Measurements from ENCODE around the gene OPTN.
"Not testable (repeated sequence)": the region's sequence is repeated elsewhere in the genome, so short reads cannot be mapped to it uniquely, and the experiment has no call there.

OPTN gene

GRCh38 chr10:13099666-13100348, at the start of gene OPTN:
TSS of gene OPTN (plus strand) at chr10:13100163. CDS start at chr10:13109123, 8,960 bp downstream.
- DNase-seq: peak; percentile 64

GRCh38 chr10:13051126-13051694, 48.8 kb upstream of the OPTN start:
- DNase-seq: no peak

- DNase-seq: not testable (repeated sequence)
These were observed 46.8 kb upstream of the OPTN start for GRCh38 chr10:13053208-13053607.

- no peak for DNase-seq
These were observed 46.0 kb upstream of the OPTN start for GRCh38 chr10:13053794-13054462.

GRCh38 chr10:13054844-13055243, 45.1 kb upstream of the OPTN start:
- no peak for DNase-seq

- no peak for DNase-seq
These were observed 43.4 kb upstream of the OPTN start for GRCh38 chr10:13056456-13057077.

- no peak for DNase-seq
These were observed 37.2 kb upstream of the OPTN start for GRCh38 chr10:13062803-13063202.

- no peak for DNase-seq
These were observed 33.4 kb upstream of the OPTN start for GRCh38 chr10:13066527-13066926.

GRCh38 chr10:13067431-13067830, 32.5 kb upstream of the OPTN start:
- DNase-seq: no peak

GRCh38 chr10:13068071-13068470, 31.9 kb upstream of the OPTN start:
- no peak for DNase-seq

- DNase-seq: no peak
These were observed 31.5 kb upstream of the OPTN start for GRCh38 chr10:13068484-13068883.

- no peak for DNase-seq
These were observed 27.6 kb upstream of the OPTN start for GRCh38 chr10:13072339-13072738.

GRCh38 chr10:13074563-13075451, 25.2 kb upstream of the OPTN start:
- DNase-seq: no peak

- DNase-seq: no peak
These were observed 20.8 kb upstream of the OPTN start for GRCh38 chr10:13078912-13079775.

GRCh38 chr10:13079776-13080050, 20.2 kb upstream of the OPTN start:
- no peak for DNase-seq

- no peak for DNase-seq
These were observed 19.3 kb upstream of the OPTN start for GRCh38 chr10:13080643-13081042.

- DNase-seq: not testable (repeated sequence)
These were observed 16.3 kb upstream of the OPTN start for GRCh38 chr10:13083700-13084099.

- no peak for DNase-seq
These were observed 13.9 kb upstream of the OPTN start for GRCh38 chr10:13086056-13086455.

GRCh38 chr10:13087601-13087985, 12.4 kb upstream of the OPTN start:
- DNase-seq: no peak

- no peak for DNase-seq
These were observed 11.9 kb upstream of the OPTN start for GRCh38 chr10:13087986-13088618.

- no peak for DNase-seq
These were observed 10.6 kb upstream of the OPTN start for GRCh38 chr10:13089345-13089744.

- DNase-seq: no peak
These were observed 9.7 kb upstream of the OPTN start for GRCh38 chr10:13090289-13090688.

All from COR-L47 (cell line).